Thoracic aorta (tissue), 2 donors: ENCODE data around the gene MASTL. TPM values are rescaled to one million over a fixed set of nuclear protein-coding genes. Genes with fewer than 3 reads are reported as not detected.

Experiments
- ATAC-seq: fragments of 150-250 bp; one replicate; pipeline ENCODE4 v1.8.0; 2017; ENCODE audit warnings: low read depth; ENCODE audit not compliant: insufficient number of reproducible peaks, low FRiP score
- DNase-seq: peaks from one replicate; pipeline ENCODE4 v3.0.0-alpha.2; 2020; ENCODE audit warnings: low spot score
- H3K27ac ChIP-seq, 2 donors: fragments of 200-600 bp; sonication (generic); 1 replicate in 1 of 2; 2 replicates in 1 of 2; pipeline ENCODE4 v1.5.1; 2016; ENCODE audit warnings: mild to moderate bottlenecking in 2 of 2, moderate library complexity in 2 of 2
- H3K27me3 ChIP-seq: fragments of 200-600 bp; sonication (generic); replicated peaks from 2 replicates; pipeline ENCODE4 v1.6.0; 2016; ENCODE audit warnings: mild to moderate bottlenecking; ENCODE audit not compliant: insufficient read depth
- H3K36me3 ChIP-seq: fragments of 200-600 bp; sonication (generic); one replicate; pipeline ENCODE4 v1.5.1; 2016
- H3K4me1 ChIP-seq, 2 donors: fragments of 200-600 bp; sonication (generic); 1 replicate in 1 of 2; 2 replicates in 1 of 2; pipeline versions ENCODE4 v1.5.1 to v1.6.0; 2016; ENCODE audit warnings: low read depth in 2 of 2, mild to moderate bottlenecking in 1 of 2; ENCODE audit not compliant: control insufficient read depth in 1 of 2
- H3K4me3 ChIP-seq: fragments of 200-600 bp; sonication (generic); 2 replicates; pipeline ENCODE4 v1.5.1; 2016; ENCODE audit warnings: mild to moderate bottlenecking
- H3K9me3 ChIP-seq: fragments of 200-600 bp; sonication (generic); 2 replicates; pipeline ENCODE4 v1.5.1; 2016
- total RNA-seq, 2 donors: library from RNA; depleted of rRNA; stranded (reverse); fragments of >200 nt; gene quantifications; one replicate each; pipeline versions ENCODE4 v1.1.0 to v1.2.3, GENCODE V29; 2016
- TF ChIP-seq, protein P1 (sequence below): fragments of 200-600 bp; sonication (generic); IDR thresholded peaks from one replicate; pipeline ENCODE4 v1.5.1; 2019; ENCODE audit warnings: antibody characterized with exemption

Gene MASTL
- total RNA-seq, 2 donors from 2014 or later = 4.7 to 7.0 TPM

DNA sequence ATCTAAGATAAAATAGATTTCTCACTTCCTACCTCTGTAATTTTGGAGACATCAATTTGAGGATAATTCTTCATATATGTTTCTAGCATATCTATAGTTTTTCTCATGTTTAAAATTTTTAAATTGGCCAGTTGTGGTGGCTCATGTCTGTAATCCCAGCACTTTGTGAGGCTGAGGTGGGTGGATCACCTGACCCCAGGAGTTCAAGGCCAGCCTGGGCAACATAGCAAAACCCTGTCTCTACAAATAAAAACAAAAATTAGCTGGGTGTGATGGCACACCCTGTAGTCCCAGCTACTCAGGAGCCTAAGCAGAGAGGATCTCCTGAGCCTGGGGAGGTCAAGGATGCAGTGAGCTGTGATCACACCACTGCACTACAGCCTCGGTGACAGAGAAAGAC lies 80.6 kb downstream of the MASTL start:
- ATAC-seq (no peak), DNase-seq (no peak)
- H3K36me3 ChIP-seq = peaks cover 11% of the 10 kb centered on the region
- no peaks in the 10 kb centered on the region for H3K27me3 ChIP-seq
- H3K4me1 ChIP-seq = peaks cover 4 to 11% of the 10 kb centered on the region in 2 donors
- H3K9me3 ChIP-seq = no peaks in the 10 kb centered on the region
- no peak overlapping the region for H3K4me3 ChIP-seq
- no peak overlapping the region for H3K27ac ChIP-seq
- TF ChIP-seq, protein P1, sequence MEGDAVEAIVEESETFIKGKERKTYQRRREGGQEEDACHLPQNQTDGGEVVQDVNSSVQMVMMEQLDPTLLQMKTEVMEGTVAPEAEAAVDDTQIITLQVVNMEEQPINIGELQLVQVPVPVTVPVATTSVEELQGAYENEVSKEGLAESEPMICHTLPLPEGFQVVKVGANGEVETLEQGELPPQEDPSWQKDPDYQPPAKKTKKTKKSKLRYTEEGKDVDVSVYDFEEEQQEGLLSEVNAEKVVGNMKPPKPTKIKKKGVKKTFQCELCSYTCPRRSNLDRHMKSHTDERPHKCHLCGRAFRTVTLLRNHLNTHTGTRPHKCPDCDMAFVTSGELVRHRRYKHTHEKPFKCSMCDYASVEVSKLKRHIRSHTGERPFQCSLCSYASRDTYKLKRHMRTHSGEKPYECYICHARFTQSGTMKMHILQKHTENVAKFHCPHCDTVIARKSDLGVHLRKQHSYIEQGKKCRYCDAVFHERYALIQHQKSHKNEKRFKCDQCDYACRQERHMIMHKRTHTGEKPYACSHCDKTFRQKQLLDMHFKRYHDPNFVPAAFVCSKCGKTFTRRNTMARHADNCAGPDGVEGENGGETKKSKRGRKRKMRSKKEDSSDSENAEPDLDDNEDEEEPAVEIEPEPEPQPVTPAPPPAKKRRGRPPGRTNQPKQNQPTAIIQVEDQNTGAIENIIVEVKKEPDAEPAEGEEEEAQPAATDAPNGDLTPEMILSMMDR = no peak

Other genes with a start within 250 kb of the MASTL start
- 1 to 10 TPM; 7.2 to 8.0 TPM for gene ANKRD26, start 54.9 kb upstream of the MASTL start, total RNA-seq
- 10 to 100 TPM; 66.3 to 78.5 TPM for gene YME1L1, start 968 bp upstream of the MASTL start, total RNA-seq
- gene ACBD5, start 85.4 kb downstream of the MASTL start, total RNA-seq = 10 to 100 TPM; 11.1 to 16.8 TPM